Lower leg skin (tissue), 3 donors: ENCODE measurements around the gene ABCC4.

Experiments
- CTCF ChIP-seq, 3 donors: fragments of 450-650 bp; IDR thresholded peaks; one replicate each; pipeline ENCODE4 v1.5.1; 2016; ENCODE audit warnings: antibody characterized with exemption in 3 of 3, mild to moderate bottlenecking in 3 of 3, moderate library complexity in 2 of 3
- POLR2A ChIP-seq, 2 donors: fragments of 450-650 bp; IDR thresholded peaks; one replicate each; pipeline ENCODE4 v1.6.1; 2016 to 2017; ENCODE audit warnings: antibody characterized with exemption in 2 of 2, mild to moderate bottlenecking in 1 of 2, moderate library complexity in 1 of 2

- TF ChIP-seq CTCF (IDR thresholded peaks at IDR 0.05) (no peak), POLR2A (IDR thresholded peaks at IDR 0.05) (no peak)
Observed at GRCh38 chr13:95235974-95236373, 65.3 kb downstream of the ABCC4 start.
